ENCODE results near the gene DXO. TPM values are rescaled to one million over a fixed set of nuclear protein-coding genes. Genes with fewer than 3 reads are reported as not detected.

DXO gene
- total and polyA plus RNA-seq, 2 of the 13 experiments (the other 11 are each of a cell fraction or from before 2014, with no cell fraction given) = 18.6 to 26.2 TPM

- TF ChIP-seq MYNN (CRISPR knock-in tag; IDR thresholded peaks at IDR 0.05; ENCODE audit: low read depth) (no peak), XRCC5 (optimal IDR thresholded peaks at IDR 0.05; ENCODE audit: low read length) (peak; percentile 46), HMGXB4 (CRISPR knock-in tag; IDR thresholded peaks at IDR 0.05; ENCODE audit: borderline replicate concordance in 1 of 2, low read depth in 1 of 2) (peak; percentile 59 to 60; a peak in 2 of 4 replicates), ZSCAN5A (CRISPR knock-in tag; IDR thresholded peaks at IDR 0.05; ENCODE audit: borderline replicate concordance) (peak; percentile 96; the same call in 1 of the 2 replicates), MTA3 (CRISPR knock-in tag; IDR thresholded peaks at IDR 0.05) (no peak), ZFX (CRISPR knock-in tag; IDR thresholded peaks at IDR 0.05; ENCODE audit: low read depth) (peak; percentile 40; the same call in 1 of the 2 replicates), POLR2G (IDR thresholded peaks at IDR 0.05; ENCODE audit: low read depth, low read length) (peak; percentile 84), SOX13 (IDR thresholded peaks at IDR 0.05) (peak; percentile 59; the same call in 1 of the 2 replicates), SOX13 (CRISPR knock-in tag; conservative IDR thresholded peaks at IDR 0.05 in 1 of 2, IDR thresholded peaks at IDR 0.05 in 1 of 2) (peak in 1 of 2 experiments; percentile 89; a peak in 2 of 4 replicates), ATF7-NPFF (CRISPR knock-in tag; IDR thresholded peaks at IDR 0.05; ENCODE audit: low read depth) (no peak), NR2F6 (IDR thresholded peaks at IDR 0.05) (peak; percentile 80), NR2F6 (CRISPR knock-in tag; IDR thresholded peaks at IDR 0.05) (peak; percentile 93), KDM4B (CRISPR knock-in tag; IDR thresholded peaks at IDR 0.05) (peak; percentile 79), HMG20B (CRISPR knock-in tag; conservative IDR thresholded peaks at IDR 0.05) (peak; percentile 67), ZNF550 (CRISPR knock-in tag; IDR thresholded peaks at IDR 0.05; ENCODE audit: borderline replicate concordance) (no peak), SP2 (CRISPR knock-in tag; IDR thresholded peaks at IDR 0.05) (no peak), ZGPAT (CRISPR knock-in tag; IDR thresholded peaks at IDR 0.05) (peak; percentile 97), ZBTB46 (CRISPR knock-in tag; IDR thresholded peaks at IDR 0.05; ENCODE audit: borderline replicate concordance) (no peak), JARID2 (CRISPR knock-in tag; IDR thresholded peaks at IDR 0.05; ENCODE audit: insufficient replicate concordance) (peak; percentile 19), ZNF569 (CRISPR knock-in tag; IDR thresholded peaks at IDR 0.05; ENCODE audit: borderline replicate concordance) (no peak; the same call in 1 of the 2 replicates), ADNP (CRISPR knock-in tag; IDR thresholded peaks at IDR 0.05) (no peak), AKAP8 (CRISPR knock-in tag; IDR thresholded peaks at IDR 0.05) (peak; percentile 56; the same call in 1 of the 2 replicates)
Measured at GRCh38 chr6:31927242-31927862, 44.6 kb downstream of the DXO start, which contains the start of gene C2 (continued).

Measured in HepG2 (cell line).